HG03469 (cell line): ENCODE results near the gene SPECC1.
"Not testable (repeated sequence)": the region's sequence is repeated elsewhere in the genome, so short reads cannot be mapped to it uniquely, and the experiment has no call there.

Source experiments
- ATAC-seq: cut with Tn5 transposase; IDR thresholded peaks from one replicate; pipeline ENCODE4 v1.9.1; 2021; ENCODE audit warnings: mild to moderate bottlenecking, moderate library complexity, moderate number of reproducible peaks; ENCODE audit not compliant: unreplicated experiment

The SPECC1 gene

GRCh38 chr17:20262226-20263114 is 253.3 kb downstream of the SPECC1 start:
- no peak for ATAC-seq

- not testable (repeated sequence) for ATAC-seq
These were observed 253.9 kb downstream of the SPECC1 start for GRCh38 chr17:20263115-20263433.

- ATAC-seq = no peak
These were observed 254.4 kb downstream of the SPECC1 start for GRCh38 chr17:20263595-20263994.

- ATAC-seq = no peak
These were observed 255.8 kb downstream of the SPECC1 start for GRCh38 chr17:20264996-20265395.

GRCh38 chr17:20266806-20267458 is 257.8 kb downstream of the SPECC1 start:
- ATAC-seq = no peak

GRCh38 chr17:20267459-20267842 is 258.3 kb downstream of the SPECC1 start:
- no peak for ATAC-seq

GRCh38 chr17:20270369-20270768 is 261.2 kb downstream of the SPECC1 start:
- no peak for ATAC-seq

- no peak for ATAC-seq
These were observed 262.0 kb downstream of the SPECC1 start for GRCh38 chr17:20271011-20271610.

GRCh38 chr17:20273741-20274500 is 264.8 kb downstream of the SPECC1 start:
- ATAC-seq = no peak

GRCh38 chr17:20275653-20276052 is 266.5 kb downstream of the SPECC1 start:
- ATAC-seq = no peak

GRCh38 chr17:20276421-20276820 is 267.3 kb downstream of the SPECC1 start:
- ATAC-seq = no peak

- ATAC-seq = no peak
These were observed 269.6 kb downstream of the SPECC1 start for GRCh38 chr17:20278805-20279204.

GRCh38 chr17:20279631-20280030 is 270.5 kb downstream of the SPECC1 start:
- no peak for ATAC-seq

- ATAC-seq = no peak
These were observed 270.9 kb downstream of the SPECC1 start for GRCh38 chr17:20280051-20280450.

GRCh38 chr17:20280851-20281250 is 271.7 kb downstream of the SPECC1 start:
- no peak for ATAC-seq

- no peak for ATAC-seq
These were observed 272.7 kb downstream of the SPECC1 start for GRCh38 chr17:20281860-20282259.

- ATAC-seq = no peak
These were observed 273.6 kb downstream of the SPECC1 start for GRCh38 chr17:20282526-20283308.

- ATAC-seq = no peak
These were observed 274.9 kb downstream of the SPECC1 start for GRCh38 chr17:20284022-20284421.

GRCh38 chr17:20284570-20285295 is 275.6 kb downstream of the SPECC1 start:
- no peak for ATAC-seq

- ATAC-seq = no peak
These were observed 280.8 kb downstream of the SPECC1 start for GRCh38 chr17:20289984-20290383.
